Neural cell (in vitro differentiated cells): ENCODE results near the gene GPER1.

ENCODE experiments used
- CTCF ChIP-seq: fragments of 450-650 bp; IDR thresholded peaks from 2 replicates; pipeline ENCODE4 v1.5.1; 2014; ENCODE audit warnings: antibody characterized with exemption, mild to moderate bottlenecking, moderate library complexity; ENCODE audit not compliant: poor library complexity, severe bottlenecking
- EP300 ChIP-seq: fragments of 450-650 bp; conservative IDR thresholded peaks from 2 replicates; pipeline ENCODE4 v1.6.1; 2014; ENCODE audit warnings: antibody characterized with exemption, mild to moderate bottlenecking, moderate library complexity; ENCODE audit not compliant: poor library complexity, severe bottlenecking
- POLR2AphosphoS5 ChIP-seq: IDR thresholded peaks from 2 replicates; pipeline ENCODE4 v1.6.1; 2012
- TAF1 ChIP-seq: IDR thresholded peaks from 2 replicates; pipeline ENCODE4 v1.6.1; 2012; ENCODE audit warnings: low read depth

- no peak for TF ChIP-seq CTCF
- TF ChIP-seq POLR2AphosphoS5: no peak
- no peak for TF ChIP-seq EP300
- no peak for TF ChIP-seq TAF1
These were observed 35.1 kb downstream of the GPER1 start for GRCh38 chr7:1122832-1123501.
